Hematopoietic multipotent progenitor cell treated with erythropoietin and hydrocortisone succinate and interleukin-3 and kit ligand, for 4 days (in vitro differentiated cells): ENCODE data around the gene SLITRK1.

ENCODE experiments used
- DNase-seq: peaks from one replicate; pipeline ENCODE4 v3.0.0-alpha.2; 2015

Gene SLITRK1

DNA sequence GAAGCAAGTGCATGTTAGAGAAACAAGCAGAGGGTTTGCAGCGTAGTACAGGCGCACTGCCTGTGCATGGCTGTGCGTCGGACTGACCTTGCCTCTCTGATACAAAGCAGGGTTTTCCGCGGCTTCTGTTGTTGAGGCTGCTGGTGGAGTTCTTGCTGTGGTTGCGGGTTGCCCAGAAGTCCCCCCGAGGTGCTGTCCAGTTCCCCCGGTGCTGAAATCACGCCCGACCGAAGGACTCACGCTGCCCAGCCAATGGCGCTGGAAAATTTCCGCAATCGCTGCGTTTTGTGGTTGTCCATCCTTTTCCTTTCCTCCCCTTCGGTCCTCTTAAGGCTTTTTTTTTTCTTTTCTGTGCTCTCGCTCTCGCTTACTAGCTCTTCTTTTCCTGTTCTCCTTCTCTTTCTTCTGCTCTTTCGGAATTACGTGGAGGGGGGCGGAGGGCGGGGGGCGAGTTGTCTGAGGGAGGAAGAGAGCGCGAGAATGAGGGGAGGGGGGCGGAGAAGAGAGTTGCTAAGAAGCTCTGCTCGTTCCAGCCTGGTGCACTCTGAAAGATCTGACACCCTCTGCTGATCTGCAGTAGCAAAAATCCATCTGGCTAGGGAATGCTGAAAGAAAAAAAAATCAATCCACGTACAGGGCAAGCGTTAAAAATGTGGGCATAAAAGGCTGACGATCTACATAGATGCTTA, at the start of gene SLITRK1:
Gene SLITRK1 (minus strand): TSS at position 558 of the 689 bp plus-strand sequence. CDS start 967 bp downstream, outside the sequence.
- DNase-seq = peak; percentile 86

DNA sequence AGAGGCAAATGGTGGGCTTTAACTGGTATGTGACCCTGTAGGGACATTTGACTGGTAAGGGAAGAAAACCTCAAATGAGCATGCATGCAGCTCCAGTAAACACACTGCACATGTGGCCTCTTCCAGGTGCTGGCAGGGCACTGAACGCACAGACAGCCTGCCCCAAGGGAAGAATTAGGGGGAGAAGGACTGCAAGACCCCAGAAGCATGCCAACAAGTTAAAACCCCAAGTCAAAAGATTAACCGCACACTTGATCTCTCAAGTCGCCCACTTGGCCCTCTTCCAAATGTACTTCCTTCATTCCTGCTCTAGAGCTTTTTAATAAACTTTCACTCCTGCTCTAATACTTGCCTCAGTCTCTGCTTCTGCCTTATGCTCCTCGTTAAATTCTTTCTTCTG, 46.9 kb upstream of the SLITRK1 start:
- peak; percentile 53 for DNase-seq

DNA sequence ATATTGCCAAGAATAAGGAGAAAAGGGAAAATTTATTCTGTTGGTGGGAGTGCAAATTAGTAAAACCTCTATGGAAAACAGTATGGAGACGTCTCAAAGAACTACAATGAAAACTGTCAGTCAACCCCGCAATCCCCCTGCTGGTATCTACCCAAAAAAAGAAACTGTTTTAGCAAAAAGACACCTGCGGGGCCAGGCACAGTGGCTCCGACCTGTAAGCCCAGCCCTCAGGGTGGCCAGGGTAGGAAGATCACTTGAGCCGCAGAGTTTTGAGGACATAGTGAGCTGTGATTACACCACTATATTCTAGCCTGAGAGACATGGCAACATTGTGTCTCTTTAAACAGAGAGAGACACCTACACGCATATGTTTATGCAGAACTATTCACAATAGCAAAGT, 37.5 kb upstream of the SLITRK1 start:
- no peak for DNase-seq

- DNase-seq = peak; percentile 5
Observed at GRCh38 chr13:83914368-83914767, 32.1 kb upstream of the SLITRK1 start.

- DNase-seq = no peak
Observed at GRCh38 chr13:83907196-83907989, 25.1 kb upstream of the SLITRK1 start.

DNA sequence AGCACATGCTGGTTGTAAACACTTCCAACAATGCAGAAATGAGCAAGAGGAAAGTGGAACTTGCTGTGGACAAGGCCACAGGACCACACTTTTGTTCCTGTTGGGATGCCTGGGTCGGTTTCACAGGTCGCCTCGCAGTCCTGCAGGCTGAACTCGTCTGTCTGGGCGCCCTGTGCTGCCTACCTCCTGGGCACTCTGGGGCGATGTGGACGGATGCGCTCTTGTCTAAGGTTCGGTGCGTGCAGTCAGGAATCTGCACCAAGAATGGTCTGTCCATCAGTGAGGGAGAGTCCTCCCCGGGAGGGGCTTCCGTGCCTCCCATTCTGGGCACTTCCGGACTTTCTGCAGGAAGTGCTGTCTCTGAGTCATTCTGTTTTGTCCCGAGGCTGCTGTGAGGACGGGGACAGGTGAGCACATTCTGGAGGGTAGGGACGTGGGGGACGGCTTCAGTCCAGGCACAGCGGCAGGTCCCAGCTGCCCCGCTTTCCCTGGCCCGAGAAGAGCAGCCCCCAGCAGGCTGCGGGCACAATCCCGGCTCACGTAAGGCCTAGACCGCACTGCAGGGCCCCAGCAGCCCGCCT, 24.1 kb upstream of the SLITRK1 start:
- DNase-seq = no peak

GRCh38 chr13:83905641-83906040, 23.4 kb upstream of the SLITRK1 start:
- DNase-seq = no peak

- no peak for DNase-seq
Observed at GRCh38 chr13:83895994-83896580, 13.8 kb upstream of the SLITRK1 start.

DNA sequence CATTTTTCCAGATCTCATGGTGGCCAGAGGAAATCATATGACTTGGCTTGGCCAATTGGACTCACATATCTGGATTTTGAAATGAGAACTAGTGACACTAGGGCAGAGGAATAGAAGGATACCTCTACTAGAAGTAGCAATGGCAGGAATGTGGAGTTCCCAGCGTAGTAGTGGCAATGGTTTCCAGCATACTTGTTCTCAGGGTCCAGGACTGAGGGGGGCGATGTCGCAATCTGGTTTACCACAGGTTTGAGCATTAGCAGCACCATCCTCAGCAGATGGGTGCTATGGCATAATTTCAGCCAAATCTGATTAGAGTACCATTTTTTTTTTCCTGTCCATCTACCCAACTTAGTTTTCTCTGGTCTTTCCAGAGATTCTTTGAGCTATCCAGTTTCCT, 8.1 kb upstream of the SLITRK1 start:
- no peak for DNase-seq

- DNase-seq = no peak
Observed at GRCh38 chr13:83884141-83884540, 1.9 kb upstream of the SLITRK1 start.

DNA sequence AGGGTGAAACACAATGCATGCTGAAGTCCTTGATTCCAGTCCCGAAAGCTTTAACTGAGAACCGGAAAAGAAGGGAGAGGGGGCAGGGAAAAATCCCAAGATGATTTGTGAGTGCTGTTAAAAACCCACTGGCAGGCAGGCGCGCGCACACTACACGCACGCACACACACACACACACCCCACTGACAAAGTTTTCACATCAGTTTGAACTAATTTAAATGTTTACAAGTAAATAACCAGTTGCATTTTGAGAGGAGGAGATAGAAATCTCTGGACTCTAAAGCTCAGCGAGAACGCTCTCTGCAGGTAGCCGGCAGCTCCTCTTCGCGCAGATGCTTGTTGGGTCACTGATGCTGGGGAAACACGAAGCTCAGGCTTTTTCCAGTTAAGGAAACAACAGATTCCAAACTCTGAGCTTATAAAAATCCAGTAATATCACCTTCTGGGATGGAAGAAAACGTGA, 818 bp upstream of the SLITRK1 start:
- no peak for DNase-seq

DNA sequence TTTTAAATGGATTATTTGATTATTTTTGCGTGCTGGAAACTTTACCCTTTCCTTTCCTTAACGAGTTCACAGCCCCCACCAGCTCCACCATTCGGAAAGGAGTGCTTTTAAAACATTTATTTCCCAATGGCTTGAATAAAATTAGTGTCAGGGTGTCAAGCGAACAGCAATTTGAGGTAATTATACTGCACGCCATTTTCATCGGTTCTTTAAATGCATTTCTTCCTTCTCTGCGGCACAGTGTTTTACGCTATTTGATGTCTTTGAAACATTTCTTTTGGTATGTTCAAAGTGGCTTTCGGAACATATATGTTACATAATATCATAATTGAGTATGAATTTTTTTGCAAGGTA, 309 bp upstream of the SLITRK1 start:
- DNase-seq = no peak

DNA sequence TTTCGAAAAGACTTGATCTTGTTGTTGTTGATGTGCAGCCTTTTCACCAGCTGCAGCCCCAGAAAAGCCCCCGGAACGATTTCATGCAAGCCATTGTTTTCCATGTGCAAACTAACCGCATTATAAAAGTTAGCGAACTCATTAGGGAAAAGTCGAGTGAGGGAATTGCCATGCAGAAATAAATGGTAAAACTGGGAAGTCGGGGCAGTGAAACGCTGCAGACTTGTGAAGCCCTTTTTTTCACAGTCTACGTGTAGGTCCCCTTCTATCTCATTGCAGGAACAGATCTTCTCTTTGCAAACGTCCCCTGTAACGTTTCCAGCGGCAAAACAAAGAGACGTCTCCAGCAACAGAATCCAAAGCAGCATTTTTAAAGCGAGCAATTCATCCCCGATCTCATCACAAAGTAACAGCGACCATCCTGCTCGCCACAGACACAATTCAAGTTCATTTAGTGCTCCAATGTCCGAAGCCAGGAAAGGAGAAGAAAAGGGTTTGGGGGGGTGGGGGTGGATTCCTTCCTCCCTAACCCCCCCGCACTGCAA, 1.1 kb downstream of the SLITRK1 start:
- no peak for DNase-seq

GRCh38 chr13:83880275-83881139, 1.8 kb downstream of the SLITRK1 start:
- DNase-seq = no peak

GRCh38 chr13:83879431-83880171, 2.7 kb downstream of the SLITRK1 start:
- no peak for DNase-seq

GRCh38 chr13:83878691-83879430, 3.4 kb downstream of the SLITRK1 start:
- DNase-seq = no peak

DNA sequence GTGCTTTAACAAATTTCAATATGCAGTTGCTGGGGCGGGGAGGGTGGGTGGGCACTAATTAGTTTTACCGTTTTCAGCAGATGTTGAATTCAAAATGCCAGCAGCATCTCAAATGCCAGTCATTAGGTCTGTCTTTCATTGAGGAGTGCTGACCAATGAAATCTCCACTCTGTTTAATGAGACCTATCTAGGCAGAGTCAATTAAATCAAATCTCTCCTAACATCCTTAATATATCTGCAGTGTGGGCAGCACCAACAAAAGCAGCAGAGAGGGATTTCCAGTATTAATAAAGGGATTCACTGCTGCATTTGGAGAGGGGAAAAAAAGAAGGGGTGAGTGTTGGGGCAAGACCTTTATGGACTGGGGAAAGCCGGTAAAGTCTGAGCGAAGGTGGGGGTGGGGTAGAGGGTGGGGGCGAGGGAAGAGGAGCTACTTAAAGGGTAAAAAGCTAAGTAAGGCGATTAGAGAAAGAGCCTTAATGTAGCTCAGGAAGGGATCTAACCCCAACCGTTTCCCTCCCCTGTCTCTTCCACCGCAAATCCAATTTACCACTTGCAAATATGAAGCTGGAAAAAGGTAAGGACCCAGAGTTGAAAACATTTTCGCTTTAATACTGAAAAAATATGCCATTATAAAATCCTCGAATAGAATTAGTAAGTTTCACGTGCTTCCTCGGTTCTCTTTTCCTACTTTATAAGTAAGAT, 4.5 kb downstream of the SLITRK1 start:
- DNase-seq = no peak

- no peak for DNase-seq
Observed at GRCh38 chr13:83876546-83876945, 5.7 kb downstream of the SLITRK1 start.

- DNase-seq = no peak
Observed at GRCh38 chr13:83867708-83868107, 14.6 kb downstream of the SLITRK1 start.
